Cardiac muscle cell (in vitro differentiated cells and primary cell): ENCODE results near the gene TMCO4. TPM values are rescaled to one million over a fixed set of nuclear protein-coding genes. Genes with fewer than 3 reads are reported as not detected.

Experiments used
- DNase-seq, 2 donors: peaks; one replicate each; pipeline versions ENCODE4 v3.0.0 to v3.0.0-alpha.2; 2010 to 2017; ENCODE audit warnings: low read depth in 1 of 2, low spot score in 1 of 2
- H3K27ac ChIP-seq: fragments of 200-600 bp; sonication (generic); 2 replicates; pipeline ENCODE4 v1.5.1; 2016
- H3K27me3 ChIP-seq: fragments of 200-600 bp; sonication (generic); 2 replicates; pipeline ENCODE4 v1.6.0; 2016; ENCODE audit warnings: control low read depth
- H3K36me3 ChIP-seq: fragments of 200-600 bp; sonication (generic); 2 replicates; pipeline ENCODE4 v1.5.1; 2016; ENCODE audit warnings: control low read depth
- H3K4me1 ChIP-seq: fragments of 200-600 bp; sonication (generic); 2 replicates; pipeline ENCODE4 v1.8.1; 2017; ENCODE audit warnings: low read depth, mild to moderate bottlenecking, mixed run types
- H3K4me3 ChIP-seq: fragments of 200-600 bp; sonication (generic); 2 replicates; pipeline ENCODE4 v1.5.1; 2016; ENCODE audit warnings: mild to moderate bottlenecking
- H3K9me3 ChIP-seq: fragments of 200-600 bp; sonication (generic); 2 replicates; pipeline ENCODE4 v1.5.1; 2017; ENCODE audit warnings: low read depth, mild to moderate bottlenecking, control low read depth
- polyA plus RNA-seq: library from polyadenylated mRNA; unstranded; fragments of >200 nt; fragmentation: Nextera tagmentation; extraction: Ambion mirVana; gene quantifications from 2 replicates; pipeline ENCODE4 v1.2.1, GENCODE V29; 2016
- total RNA-seq: library from RNA; depleted of rRNA; stranded (reverse); fragments of >200 nt; gene quantifications from 2 replicates; pipeline ENCODE4 v1.2.3, GENCODE V29; 2016
- TF ChIP-seq, protein P1 (sequence below): IDR thresholded peaks from 2 replicates; pipeline ENCODE4 v1.5.1; 2012; ENCODE audit warnings: low read depth, mild to moderate bottlenecking, low read length

The TMCO4 gene
- total and polyA plus RNA-seq, 2 experiments from 2014 or later = 2.2 to 2.5 TPM

DNA sequence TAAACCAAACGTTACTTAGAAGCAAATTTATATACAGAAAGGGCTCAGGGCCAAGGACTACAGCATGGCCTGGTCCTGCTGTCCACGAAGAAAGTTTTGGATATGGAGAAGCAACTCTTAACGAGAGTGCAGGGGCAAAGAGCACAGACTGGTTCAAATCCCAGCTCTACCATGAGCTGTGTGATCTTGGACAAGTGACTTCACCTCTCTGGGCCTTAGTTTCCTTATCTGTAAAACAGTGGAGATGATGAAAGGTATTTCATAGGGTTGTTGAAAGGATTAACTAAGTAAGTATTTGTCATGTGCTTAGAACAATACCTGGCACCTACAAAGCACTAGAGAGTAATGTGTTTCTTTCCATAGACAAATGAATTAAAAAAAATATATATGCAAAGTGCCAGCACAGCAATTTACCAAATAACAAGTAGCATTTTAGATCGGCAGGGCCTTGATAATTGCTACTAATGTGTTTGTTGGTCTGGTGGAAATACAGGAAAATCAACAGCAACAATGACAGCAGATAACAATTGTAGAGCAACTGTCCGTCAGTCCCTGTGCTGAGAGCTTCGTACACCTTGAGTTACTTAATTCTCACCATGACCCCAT lies 25.4 kb downstream of the TMCO4 start:
- TF ChIP-seq, protein P1, sequence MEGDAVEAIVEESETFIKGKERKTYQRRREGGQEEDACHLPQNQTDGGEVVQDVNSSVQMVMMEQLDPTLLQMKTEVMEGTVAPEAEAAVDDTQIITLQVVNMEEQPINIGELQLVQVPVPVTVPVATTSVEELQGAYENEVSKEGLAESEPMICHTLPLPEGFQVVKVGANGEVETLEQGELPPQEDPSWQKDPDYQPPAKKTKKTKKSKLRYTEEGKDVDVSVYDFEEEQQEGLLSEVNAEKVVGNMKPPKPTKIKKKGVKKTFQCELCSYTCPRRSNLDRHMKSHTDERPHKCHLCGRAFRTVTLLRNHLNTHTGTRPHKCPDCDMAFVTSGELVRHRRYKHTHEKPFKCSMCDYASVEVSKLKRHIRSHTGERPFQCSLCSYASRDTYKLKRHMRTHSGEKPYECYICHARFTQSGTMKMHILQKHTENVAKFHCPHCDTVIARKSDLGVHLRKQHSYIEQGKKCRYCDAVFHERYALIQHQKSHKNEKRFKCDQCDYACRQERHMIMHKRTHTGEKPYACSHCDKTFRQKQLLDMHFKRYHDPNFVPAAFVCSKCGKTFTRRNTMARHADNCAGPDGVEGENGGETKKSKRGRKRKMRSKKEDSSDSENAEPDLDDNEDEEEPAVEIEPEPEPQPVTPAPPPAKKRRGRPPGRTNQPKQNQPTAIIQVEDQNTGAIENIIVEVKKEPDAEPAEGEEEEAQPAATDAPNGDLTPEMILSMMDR = no peak
- H3K4me3 ChIP-seq = no peak overlapping the region

DNA sequence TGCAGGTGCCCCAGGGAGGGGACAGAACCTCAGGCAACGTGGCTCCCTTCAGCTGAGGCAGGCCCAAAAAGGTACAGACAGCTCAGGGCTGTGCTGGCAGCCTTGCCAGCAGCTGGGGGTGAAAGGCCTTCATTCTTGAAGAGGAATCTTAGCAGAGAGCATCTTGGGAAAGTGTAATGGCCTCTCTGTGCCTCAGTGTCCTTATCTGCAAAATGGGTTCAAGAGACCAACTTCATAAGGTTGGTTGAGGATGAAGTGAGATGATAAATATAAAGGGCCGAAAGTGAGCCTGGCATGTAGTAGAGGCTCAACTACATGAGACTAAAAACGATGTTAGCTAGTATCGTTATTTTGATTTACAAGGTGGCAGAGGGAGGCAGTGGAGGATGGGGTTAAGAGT lies 26.2 kb downstream of the TMCO4 start:
- no peak for DNase-seq
- Histone ChIP-seq H3K27me3 (no peaks in the 10 kb centered on the region), H3K9me3 (no peaks in the 10 kb centered on the region), H3K4me3 (no peak overlapping the region), H3K36me3 (no peaks in the 10 kb centered on the region), H3K27ac (no peak overlapping the region), H3K4me1 (peaks cover 8% of the 10 kb centered on the region)
- TF ChIP-seq, protein P1 = no peak

More for the DNA sequence above, 25.4 kb downstream of the TMCO4 start:
- Histone ChIP-seq H3K36me3 (no peaks in the 10 kb centered on the region), H3K4me1 (peaks cover 3% of the 10 kb centered on the region), H3K27ac (no peak overlapping the region), H3K9me3 (no peaks in the 10 kb centered on the region), H3K27me3 (no peaks in the 10 kb centered on the region)
- DNase-seq = no peak

DNA sequence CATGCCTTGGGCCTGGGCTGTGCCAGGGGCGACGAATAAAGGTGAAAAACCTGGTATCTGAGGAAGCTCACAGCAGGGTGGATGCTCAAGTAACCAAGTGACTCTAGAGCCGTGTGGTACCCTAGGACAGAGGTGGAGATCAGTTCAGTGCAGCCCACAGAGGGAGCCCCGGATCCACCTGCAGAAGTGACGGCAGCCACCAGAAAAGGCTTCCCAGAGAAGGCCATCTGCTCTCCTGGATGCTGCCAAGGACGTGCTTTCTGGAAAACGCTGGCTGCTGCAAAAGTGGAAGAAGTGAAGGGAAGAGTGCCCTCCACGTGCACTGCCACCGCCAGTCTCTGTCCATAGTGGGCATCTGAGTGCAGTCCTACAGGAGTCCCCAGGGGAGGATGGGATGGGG lies 27.7 kb downstream of the TMCO4 start:
- Histone ChIP-seq H3K4me1 (peaks cover 13% of the 10 kb centered on the region), H3K27ac (no peak overlapping the region), H3K36me3 (no peaks in the 10 kb centered on the region), H3K9me3 (no peaks in the 10 kb centered on the region), H3K4me3 (no peak overlapping the region), H3K27me3 (no peaks in the 10 kb centered on the region)
- TF ChIP-seq, protein P1 = no peak
- DNase-seq = no peak

DNA sequence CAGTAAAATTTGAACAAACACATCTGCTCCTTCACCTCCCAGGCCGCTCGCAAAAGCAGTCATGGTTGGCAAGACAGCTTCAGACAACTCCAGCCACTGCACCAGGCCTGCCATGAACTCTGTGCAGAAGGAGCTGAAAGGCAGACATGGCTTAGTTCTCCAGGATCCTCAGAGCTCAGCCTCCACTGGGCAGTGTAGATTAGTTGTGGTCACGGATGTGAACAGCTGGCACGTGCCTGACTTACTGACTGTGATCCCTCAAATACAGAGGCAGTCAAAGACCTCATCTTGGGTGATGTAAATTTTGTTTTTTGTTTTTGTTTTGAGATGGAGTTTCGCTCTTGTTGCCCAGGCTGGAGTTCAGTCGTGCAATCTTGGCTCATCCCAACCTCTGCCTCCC lies 28.4 kb downstream of the TMCO4 start:
- TF ChIP-seq, protein P1 = no peak
- Histone ChIP-seq H3K9me3 (no peaks in the 10 kb centered on the region), H3K36me3 (no peaks in the 10 kb centered on the region), H3K27me3 (no peaks in the 10 kb centered on the region), H3K4me3 (no peak overlapping the region), H3K4me1 (peaks cover 13% of the 10 kb centered on the region), H3K27ac (no peak overlapping the region)
- no peak for DNase-seq

DNA sequence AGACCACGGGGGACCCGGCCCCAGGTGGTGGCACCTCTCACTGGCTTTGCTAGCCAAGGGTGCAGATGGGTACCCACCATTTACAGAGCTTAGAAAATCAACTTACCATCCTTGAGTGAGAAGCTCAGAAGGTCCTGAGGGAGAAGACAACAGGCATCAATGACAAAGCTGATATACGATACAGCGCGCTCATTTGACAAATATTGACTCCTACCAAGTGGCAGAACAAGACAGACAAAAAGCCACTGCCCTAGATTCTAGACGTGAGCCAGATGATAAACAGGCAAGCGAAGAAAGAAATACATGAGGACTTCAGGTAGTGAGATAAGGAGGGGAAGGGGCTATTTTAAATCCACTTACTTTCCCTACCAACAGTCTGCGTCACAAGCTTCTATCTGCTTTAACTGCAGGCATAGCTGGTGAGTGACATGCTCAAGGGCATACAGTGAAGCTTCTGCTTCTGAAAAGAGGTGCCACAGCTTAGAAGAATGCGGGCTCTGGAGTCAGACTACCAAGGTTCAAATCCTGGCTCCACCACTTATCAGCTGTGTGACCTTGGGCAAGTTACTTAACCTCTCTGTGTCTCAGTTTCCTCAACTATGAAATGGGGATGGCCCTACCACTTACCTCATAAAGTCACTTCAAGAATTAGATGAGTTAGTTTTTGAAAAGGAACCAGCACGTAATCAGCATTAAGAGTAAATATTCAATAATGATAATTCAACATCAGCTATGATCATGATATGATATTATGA lies 29.1 kb downstream of the TMCO4 start:
- H3K9me3 ChIP-seq = no peaks in the 10 kb centered on the region
- peak in 1 of 2 donors; percentile 38 for DNase-seq
- no peak overlapping the region for H3K27ac ChIP-seq
- TF ChIP-seq, protein P1 = no peak
- H3K4me1 ChIP-seq = peaks cover 13% of the 10 kb centered on the region
- H3K27me3 ChIP-seq = no peaks in the 10 kb centered on the region
- H3K36me3 ChIP-seq = no peaks in the 10 kb centered on the region
- no peak overlapping the region for H3K4me3 ChIP-seq
